Peyer's patch (tissue), 4 donors: ENCODE data around the gene EXOSC7. TPM values are rescaled to one million over a fixed set of nuclear protein-coding genes. Genes with fewer than 3 reads are reported as not detected.

Experiments
- DNase-seq, 3 donors: peaks; one replicate each; pipeline ENCODE4 v3.0.0-alpha.2; 2017 to 2019
- H3K27ac ChIP-seq, 4 donors: fragments of 200-600 bp; sonication (generic); one replicate each; pipeline ENCODE4 v1.5.1; 2016 to 2019
- H3K27me3 ChIP-seq, 2 donors: fragments of 200-600 bp; sonication (generic); one replicate each; pipeline ENCODE4 v1.5.1; 2019
- H3K36me3 ChIP-seq, 3 donors: fragments of 200-600 bp; sonication (generic); one replicate each; pipeline ENCODE4 v1.5.1; 2016 to 2019
- H3K4me1 ChIP-seq, 4 donors: fragments of 200-600 bp; sonication (generic); one replicate each; pipeline ENCODE4 v1.5.1; 2016 to 2019
- H3K4me3 ChIP-seq, 4 donors: fragments of 200-600 bp; sonication (generic); 1 replicate in 3 of 4; 2 replicates in 1 of 4; pipeline ENCODE4 v1.5.1; 2016 to 2019; ENCODE audit warnings: mild to moderate bottlenecking in 1 of 4
- H3K9me3 ChIP-seq, 4 donors: fragments of 200-600 bp; sonication (generic); one replicate each; pipeline ENCODE4 v1.5.1; 2016 to 2019; ENCODE audit warnings: mild to moderate bottlenecking in 1 of 4
- POLR2A ChIP-seq, 2 donors: fragments of 450-650 bp; IDR thresholded peaks; one replicate each; pipeline ENCODE4 v1.5.1; 2017; ENCODE audit warnings: antibody characterized with exemption in 2 of 2, mild to moderate bottlenecking in 2 of 2, moderate library complexity in 2 of 2
- total RNA-seq, 4 donors: library from RNA; depleted of rRNA; stranded (reverse); fragments of >200 nt; gene quantifications; one replicate each; pipeline ENCODE4 v1.1.0, GENCODE V29; 2016
- TF ChIP-seq, protein P1 (sequence below), 6 experiments: fragments of 450-650 bp in 4 of 6; fragments of 200-600 bp in 2 of 6; sonication (generic) in 1 of 6; IDR thresholded peaks; one replicate each; pipeline ENCODE4 v1.5.1; 2017 to 2019; ENCODE audit warnings: antibody characterized with exemption in 6 of 6, mild to moderate bottlenecking in 3 of 6, moderate library complexity in 1 of 6

Gene EXOSC7
- total RNA-seq, 4 donors from 2014 or later = 19.8 to 66.0 (median 28.6) TPM

DNA sequence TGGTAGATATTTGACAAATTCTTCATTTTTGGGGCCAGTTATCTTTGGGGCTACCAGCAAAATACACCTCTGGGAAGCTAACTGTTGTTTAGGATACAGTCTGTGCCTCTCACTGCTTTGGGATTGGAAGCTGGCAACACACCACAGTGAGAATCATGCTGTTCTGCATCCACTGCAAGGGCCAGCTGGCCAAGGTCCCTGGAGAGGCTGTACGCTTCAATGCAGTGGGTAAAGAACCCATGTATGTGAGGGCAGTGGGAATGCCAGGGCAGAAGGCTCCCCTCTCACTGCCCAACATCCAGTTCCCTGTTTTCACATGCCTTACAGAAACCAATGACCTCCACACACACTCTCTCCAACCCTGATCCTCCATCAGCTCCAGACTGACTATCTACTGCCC, 20.1 kb upstream of the EXOSC7 start:
- Histone ChIP-seq H3K36me3 (peaks cover 0 to 43% (median 0%) of the 10 kb centered on the region in 3 donors), H3K27me3 (no peaks in the 10 kb centered on the region), H3K9me3 (no peaks in the 10 kb centered on the region), H3K4me1 (no peaks in the 10 kb centered on the region), H3K27ac (no peak overlapping the region), H3K4me3 (no peak overlapping the region)
- no peak for TF ChIP-seq POLR2A (IDR thresholded peaks at IDR 0.05)
- TF ChIP-seq, protein P1, sequence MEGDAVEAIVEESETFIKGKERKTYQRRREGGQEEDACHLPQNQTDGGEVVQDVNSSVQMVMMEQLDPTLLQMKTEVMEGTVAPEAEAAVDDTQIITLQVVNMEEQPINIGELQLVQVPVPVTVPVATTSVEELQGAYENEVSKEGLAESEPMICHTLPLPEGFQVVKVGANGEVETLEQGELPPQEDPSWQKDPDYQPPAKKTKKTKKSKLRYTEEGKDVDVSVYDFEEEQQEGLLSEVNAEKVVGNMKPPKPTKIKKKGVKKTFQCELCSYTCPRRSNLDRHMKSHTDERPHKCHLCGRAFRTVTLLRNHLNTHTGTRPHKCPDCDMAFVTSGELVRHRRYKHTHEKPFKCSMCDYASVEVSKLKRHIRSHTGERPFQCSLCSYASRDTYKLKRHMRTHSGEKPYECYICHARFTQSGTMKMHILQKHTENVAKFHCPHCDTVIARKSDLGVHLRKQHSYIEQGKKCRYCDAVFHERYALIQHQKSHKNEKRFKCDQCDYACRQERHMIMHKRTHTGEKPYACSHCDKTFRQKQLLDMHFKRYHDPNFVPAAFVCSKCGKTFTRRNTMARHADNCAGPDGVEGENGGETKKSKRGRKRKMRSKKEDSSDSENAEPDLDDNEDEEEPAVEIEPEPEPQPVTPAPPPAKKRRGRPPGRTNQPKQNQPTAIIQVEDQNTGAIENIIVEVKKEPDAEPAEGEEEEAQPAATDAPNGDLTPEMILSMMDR (IDR thresholded peaks at IDR 0.05) = no peak
- no peak for DNase-seq

DNA sequence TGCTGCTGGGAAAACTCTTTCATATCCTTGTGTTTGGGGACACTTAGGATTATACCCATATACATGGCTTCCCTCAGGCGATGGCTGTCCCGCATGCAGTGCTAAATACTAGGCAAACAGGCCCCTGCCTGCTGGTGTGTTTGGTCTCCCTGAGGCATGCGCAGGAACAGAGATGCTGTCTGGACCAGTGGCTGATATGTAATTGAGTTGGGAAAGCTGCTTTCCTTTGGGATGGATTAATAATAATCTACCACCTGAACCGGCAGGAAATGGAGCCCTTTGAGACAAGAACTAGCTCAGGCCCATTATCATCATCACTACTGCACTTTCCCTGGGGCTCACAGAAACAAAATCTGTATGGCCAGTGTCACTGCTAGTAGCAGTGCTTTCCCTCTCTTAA, 18.1 kb upstream of the EXOSC7 start:
- peaks cover 0 to 43% (median 0%) of the 10 kb centered on the region in 3 donors for H3K36me3 ChIP-seq
- TF ChIP-seq POLR2A (IDR thresholded peaks at IDR 0.05) = no peak
- TF ChIP-seq, protein P1 (IDR thresholded peaks at IDR 0.05) = no peak
- H3K4me1 ChIP-seq = no peaks in the 10 kb centered on the region
- no peaks in the 10 kb centered on the region for H3K27me3 ChIP-seq
- no peak overlapping the region for H3K27ac ChIP-seq
- DNase-seq = no peak
- H3K9me3 ChIP-seq = no peaks in the 10 kb centered on the region
- no peak overlapping the region for H3K4me3 ChIP-seq

DNA sequence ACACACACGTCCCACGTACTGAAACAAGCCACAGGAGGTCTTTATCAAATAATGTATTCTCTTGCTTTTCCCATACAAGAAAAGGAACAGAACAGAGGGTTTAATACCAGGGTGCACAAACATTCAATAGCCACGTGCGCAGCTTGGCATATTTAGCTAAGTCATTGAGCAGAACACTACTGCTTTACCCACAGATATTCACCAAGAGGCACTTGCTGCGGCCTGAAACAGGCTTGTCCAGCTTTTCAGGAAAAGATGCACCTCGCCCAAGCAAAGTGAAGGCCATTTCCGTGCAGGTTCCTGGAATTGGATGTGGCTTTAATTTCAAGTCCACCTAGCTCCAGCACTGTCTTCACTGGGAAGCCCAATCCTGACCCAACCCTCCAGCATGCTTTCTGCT, 17.7 kb upstream of the EXOSC7 start:
- Histone ChIP-seq H3K27me3 (no peaks in the 10 kb centered on the region), H3K9me3 (no peaks in the 10 kb centered on the region), H3K36me3 (peaks cover 0 to 41% (median 0%) of the 10 kb centered on the region in 3 donors), H3K4me3 (no peak overlapping the region), H3K4me1 (no peaks in the 10 kb centered on the region), H3K27ac (no peak overlapping the region)
- TF ChIP-seq POLR2A (IDR thresholded peaks at IDR 0.05) = no peak
- TF ChIP-seq, protein P1 (IDR thresholded peaks at IDR 0.05) = no peak
- no peak for DNase-seq

DNA sequence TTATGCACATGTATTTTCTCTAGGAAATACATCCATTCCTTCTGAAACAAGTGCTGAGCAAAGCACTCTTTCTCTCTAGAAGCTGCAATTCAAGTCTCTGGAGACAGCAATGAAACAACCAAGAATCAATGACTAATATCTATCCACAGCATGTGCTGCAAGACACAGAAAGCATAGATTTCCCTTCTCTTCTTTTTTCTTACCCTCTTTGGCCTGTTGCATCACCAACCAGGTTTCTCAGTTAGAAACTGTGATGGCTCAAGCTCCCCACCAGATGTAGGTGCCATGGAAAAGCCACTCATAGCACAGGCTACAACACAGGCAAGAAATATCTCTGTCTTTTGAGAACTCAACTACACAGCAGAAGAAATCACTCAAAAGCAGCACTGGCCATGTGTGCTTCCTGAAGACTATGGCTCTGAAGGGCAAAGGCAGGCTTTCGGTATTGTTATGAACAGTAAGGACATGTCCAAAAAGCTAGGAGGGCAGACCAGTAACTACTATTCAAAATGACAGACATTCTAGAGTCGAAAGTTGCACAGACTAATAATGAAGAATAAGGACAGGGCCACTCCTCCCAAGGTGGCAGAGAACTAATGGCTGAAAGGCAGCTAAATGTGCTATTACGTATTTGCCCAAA, 15.5 kb upstream of the EXOSC7 start:
- no peaks in the 10 kb centered on the region for H3K9me3 ChIP-seq
- peaks cover 0 to 28% (median 0%) of the 10 kb centered on the region in 3 donors for H3K36me3 ChIP-seq
- peaks cover 0 to 10% (median 0%) of the 10 kb centered on the region in 4 donors for H3K4me1 ChIP-seq
- H3K4me3 ChIP-seq = no peak overlapping the region
- DNase-seq = no peak
- no peak for TF ChIP-seq POLR2A (IDR thresholded peaks at IDR 0.05)
- TF ChIP-seq, protein P1 (IDR thresholded peaks at IDR 0.05) = no peak
- no peaks in the 10 kb centered on the region for H3K27me3 ChIP-seq
- no peak overlapping the region for H3K27ac ChIP-seq

DNA sequence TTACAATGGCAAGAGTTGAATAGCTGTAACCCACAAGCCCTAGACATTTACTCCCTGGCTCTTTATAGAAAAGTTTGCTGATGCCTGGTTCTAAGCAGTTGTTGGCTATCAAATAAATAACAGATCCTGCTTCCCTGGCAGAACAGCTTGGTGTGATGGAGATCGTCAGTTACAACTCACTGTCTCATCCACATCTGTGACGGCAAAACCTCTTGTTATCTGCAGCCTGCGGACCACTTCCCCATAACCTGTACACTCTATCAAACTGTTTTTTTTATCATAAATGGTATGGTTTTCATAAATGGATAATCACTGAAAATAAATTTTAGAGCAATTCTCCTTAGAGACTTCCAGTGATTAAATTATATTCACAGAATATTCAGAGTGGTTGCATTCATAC, 14.2 kb upstream of the EXOSC7 start:
- H3K9me3 ChIP-seq = no peaks in the 10 kb centered on the region
- no peak for TF ChIP-seq POLR2A (IDR thresholded peaks at IDR 0.05)
- TF ChIP-seq, protein P1 (IDR thresholded peaks at IDR 0.05) = no peak
- H3K27ac ChIP-seq = no peak overlapping the region
- DNase-seq = no peak
- no peaks in the 10 kb centered on the region for H3K27me3 ChIP-seq
- no peak overlapping the region for H3K4me3 ChIP-seq
- H3K36me3 ChIP-seq = peaks cover 0 to 25% (median 0%) of the 10 kb centered on the region in 3 donors
- H3K4me1 ChIP-seq = peaks cover 0 to 12% (median 0%) of the 10 kb centered on the region in 4 donors
